ENCODE data around the gene HBZ. TPM values are rescaled to one million over a fixed set of nuclear protein-coding genes. Genes with fewer than 3 reads are reported as not detected.
"Not testable (repeated sequence)": the region's sequence is repeated elsewhere in the genome, so short reads cannot be mapped to it uniquely, and the experiment has no call there.

The HBZ gene
- total RNA-seq, 1 experiment from 2014 or later = not detected

DNA sequence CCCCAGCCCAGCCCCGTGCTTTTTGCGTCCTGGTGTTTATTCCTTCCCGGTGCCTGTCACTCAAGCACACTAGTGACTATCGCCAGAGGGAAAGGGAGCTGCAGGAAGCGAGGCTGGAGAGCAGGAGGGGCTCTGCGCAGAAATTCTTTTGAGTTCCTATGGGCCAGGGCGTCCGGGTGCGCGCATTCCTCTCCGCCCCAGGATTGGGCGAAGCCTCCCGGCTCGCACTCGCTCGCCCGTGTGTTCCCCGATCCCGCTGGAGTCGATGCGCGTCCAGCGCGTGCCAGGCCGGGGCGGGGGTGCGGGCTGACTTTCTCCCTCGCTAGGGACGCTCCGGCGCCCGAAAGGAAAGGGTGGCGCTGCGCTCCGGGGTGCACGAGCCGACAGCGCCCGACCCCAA, 23.6 kb downstream of the HBZ start:
- RAD21 ChIA-PET (ENCODE audit: low non-redundant PET in 1 of 2, low total read pairs in 2 of 2, uncharacterized antibody in 2 of 2, unreplicated experiment in 2 of 2); H3K4me3 ChIP-seq (replicated peaks in 1 of 2; ENCODE audit: low read depth in 1 of 2, low read length in 2 of 2); H2AFZ ChIP-seq (ENCODE audit: low read depth, low read length, poor library complexity, severe bottlenecking); H3K79me2 ChIP-seq (ENCODE audit: insufficient read depth, low read length); H3K4me1 ChIP-seq (ENCODE audit: control insufficient read depth in 1 of 2, insufficient read depth in 2 of 2, low read length in 2 of 2); BruUV-seq (replicated peaks); POLR2A ChIA-PET; H3K27me3 ChIP-seq (ENCODE audit: insufficient read depth, low read length); H3K9ac ChIP-seq (ENCODE audit: low read length); DNase-seq (ENCODE audit: low read depth, low spot score); CTCF ChIA-PET; H3K36me3 ChIP-seq (ENCODE audit: control insufficient read depth in 1 of 2, insufficient read depth in 2 of 2, low read length in 2 of 2); intact Hi-C loops (cut with micrococcal nuclease); H3K9me3 ChIP-seq (ENCODE audit: control insufficient read depth in 1 of 2, insufficient read depth in 1 of 2, low read depth in 1 of 2, low read length in 2 of 2); H3K9me2 ChIP-seq (ENCODE audit: insufficient read depth); H4K20me1 ChIP-seq (ENCODE audit: insufficient read depth); H3K27ac ChIP-seq (ENCODE audit: low read depth, low read length): not testable (repeated sequence)
- ATAC-seq = peak; percentile 61
- H3K4me2 ChIP-seq (ENCODE audit: low read length) = 0 out of 2 replicates have a peak overlapping the region, but pooled peaks have one; percentile 25

DNA sequence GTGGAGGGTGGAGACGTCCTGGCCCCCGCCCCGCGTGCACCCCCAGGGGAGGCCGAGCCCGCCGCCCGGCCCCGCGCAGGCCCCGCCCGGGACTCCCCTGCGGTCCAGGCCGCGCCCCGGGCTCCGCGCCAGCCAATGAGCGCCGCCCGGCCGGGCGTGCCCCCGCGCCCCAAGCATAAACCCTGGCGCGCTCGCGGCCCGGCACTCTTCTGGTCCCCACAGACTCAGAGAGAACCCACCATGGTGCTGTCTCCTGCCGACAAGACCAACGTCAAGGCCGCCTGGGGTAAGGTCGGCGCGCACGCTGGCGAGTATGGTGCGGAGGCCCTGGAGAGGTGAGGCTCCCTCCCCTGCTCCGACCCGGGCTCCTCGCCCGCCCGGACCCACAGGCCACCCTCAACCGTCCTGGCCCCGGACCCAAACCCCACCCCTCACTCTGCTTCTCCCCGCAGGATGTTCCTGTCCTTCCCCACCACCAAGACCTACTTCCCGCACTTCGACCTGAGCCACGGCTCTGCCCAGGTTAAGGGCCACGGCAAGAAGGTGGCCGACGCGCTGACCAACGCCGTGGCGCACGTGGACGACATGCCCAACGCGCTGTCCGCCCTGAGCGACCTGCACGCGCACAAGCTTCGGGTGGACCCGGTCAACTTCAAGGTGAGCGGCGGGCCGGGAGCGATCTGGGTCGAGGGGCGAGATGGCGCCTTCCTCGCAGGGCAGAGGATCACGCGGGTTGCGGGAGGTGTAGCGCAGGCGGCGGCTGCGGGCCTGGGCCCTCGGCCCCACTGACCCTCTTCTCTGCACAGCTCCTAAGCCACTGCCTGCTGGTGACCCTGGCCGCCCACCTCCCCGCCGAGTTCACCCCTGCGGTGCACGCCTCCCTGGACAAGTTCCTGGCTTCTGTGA, 24.3 kb downstream of the HBZ start, which contains the start of gene HBA1:
TSS of gene HBA1 (plus strand) at position 204 of the 906 bp plus-strand sequence. CDS start at position 241, 37 bp downstream.
- H3K9me3 ChIP-seq (ENCODE audit: control insufficient read depth in 1 of 2, insufficient read depth in 1 of 2, low read depth in 1 of 2, low read length in 2 of 2); CTCF ChIA-PET; H3K9ac ChIP-seq (ENCODE audit: low read length); RAD21 ChIA-PET (ENCODE audit: low non-redundant PET in 1 of 2, low total read pairs in 2 of 2, uncharacterized antibody in 2 of 2, unreplicated experiment in 2 of 2); H3K4me3 ChIP-seq (replicated peaks in 1 of 2; ENCODE audit: low read depth in 1 of 2, low read length in 2 of 2); H3K9me2 ChIP-seq (ENCODE audit: insufficient read depth); BruUV-seq (replicated peaks); H3K79me2 ChIP-seq (ENCODE audit: insufficient read depth, low read length); H2AFZ ChIP-seq (ENCODE audit: low read depth, low read length, poor library complexity, severe bottlenecking); H3K4me1 ChIP-seq (ENCODE audit: control insufficient read depth in 1 of 2, insufficient read depth in 2 of 2, low read length in 2 of 2); POLR2A ChIA-PET; H3K27me3 ChIP-seq (ENCODE audit: insufficient read depth, low read length); DNase-seq (ENCODE audit: low read depth, low spot score); H3K36me3 ChIP-seq (ENCODE audit: control insufficient read depth in 1 of 2, insufficient read depth in 2 of 2, low read length in 2 of 2); H4K20me1 ChIP-seq (ENCODE audit: insufficient read depth); intact Hi-C loops (cut with micrococcal nuclease); H3K27ac ChIP-seq (ENCODE audit: low read depth, low read length): not testable (repeated sequence)
- ATAC-seq = peak; percentile 71
- 0 out of 2 replicates have a peak within 1 kb of the TSS, but pooled peaks have one; percentile 25 for H3K4me2 ChIP-seq (ENCODE audit: low read length)

Data from HCT116 (cell line).